IPS DF 4.7 (cell line): Measurements from ENCODE around the gene ADAM10.

Experiments used
- DNase-seq: peaks from one replicate; pipeline ENCODE4 v3.0.0-alpha.2; 2013; ENCODE audit warnings: low spot score; ENCODE audit errors: extremely low read depth

Gene ADAM10

DNA sequence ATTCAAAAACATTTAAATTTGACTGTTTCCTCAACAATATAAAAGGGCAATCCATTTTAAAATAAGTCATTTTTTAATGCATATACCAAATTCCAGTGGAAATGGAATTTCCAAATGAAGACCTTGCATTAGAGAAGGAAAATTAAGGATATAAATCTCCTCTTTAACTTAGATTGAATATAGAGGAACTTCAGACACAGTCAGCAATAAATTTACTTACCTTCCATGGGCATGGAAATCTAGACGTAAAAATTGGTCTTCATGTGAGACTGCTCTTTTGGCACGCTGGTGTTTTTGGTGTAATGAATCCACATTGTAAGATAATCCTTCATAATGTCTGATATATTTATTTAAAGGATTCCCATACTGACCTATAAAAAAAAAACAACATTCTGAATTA, 32.1 kb downstream of the ADAM10 start:
- DNase-seq: no peak

DNA sequence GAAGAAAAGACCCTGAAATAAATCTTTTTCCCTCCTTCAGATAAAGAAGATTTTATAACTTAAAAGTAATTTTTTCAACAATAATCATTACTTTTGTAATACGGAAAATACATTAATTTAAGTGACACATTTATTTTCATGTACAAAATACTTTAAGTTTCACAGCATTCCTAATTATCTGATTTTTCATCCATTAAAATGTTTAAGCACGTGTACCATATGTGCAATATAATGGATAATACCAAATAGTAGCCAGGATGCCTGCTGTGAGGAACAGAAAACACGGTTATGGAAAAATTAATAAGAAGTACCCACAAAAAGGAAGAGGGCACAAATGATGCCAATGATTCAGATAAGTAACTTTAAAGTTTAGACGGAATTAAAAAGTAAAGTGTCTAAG, 33.5 kb downstream of the ADAM10 start:
- DNase-seq: no peak

DNA sequence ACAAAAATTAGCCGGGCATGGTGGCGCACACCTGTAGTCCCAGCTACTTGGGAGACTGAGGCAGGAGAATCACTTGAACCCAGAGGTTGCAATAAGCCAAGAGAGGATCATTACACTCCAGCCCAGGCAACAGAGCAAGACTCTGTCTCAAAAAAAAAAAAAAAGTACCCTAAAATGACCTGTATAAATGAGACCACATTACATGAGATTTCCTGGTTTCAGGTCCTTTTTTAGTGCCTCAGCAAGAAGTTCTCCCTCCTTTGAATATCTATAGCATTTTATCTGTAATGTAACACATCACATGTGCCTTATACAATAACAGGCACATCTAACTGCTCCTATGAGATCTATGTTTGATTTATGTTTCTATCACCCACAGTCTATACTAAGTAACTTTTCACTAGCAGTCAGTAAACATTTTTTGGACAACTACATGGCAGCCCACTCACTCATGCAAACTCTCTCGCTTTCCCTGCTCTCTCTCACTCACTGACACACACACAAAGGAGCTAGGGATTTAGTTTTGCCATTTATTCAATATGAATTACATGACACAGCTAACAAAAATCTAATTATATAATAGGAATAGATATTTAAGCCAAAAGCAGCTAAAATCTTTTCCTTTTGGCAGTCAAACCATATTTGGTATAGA, 34.1 kb downstream of the ADAM10 start:
- no peak for DNase-seq

DNA sequence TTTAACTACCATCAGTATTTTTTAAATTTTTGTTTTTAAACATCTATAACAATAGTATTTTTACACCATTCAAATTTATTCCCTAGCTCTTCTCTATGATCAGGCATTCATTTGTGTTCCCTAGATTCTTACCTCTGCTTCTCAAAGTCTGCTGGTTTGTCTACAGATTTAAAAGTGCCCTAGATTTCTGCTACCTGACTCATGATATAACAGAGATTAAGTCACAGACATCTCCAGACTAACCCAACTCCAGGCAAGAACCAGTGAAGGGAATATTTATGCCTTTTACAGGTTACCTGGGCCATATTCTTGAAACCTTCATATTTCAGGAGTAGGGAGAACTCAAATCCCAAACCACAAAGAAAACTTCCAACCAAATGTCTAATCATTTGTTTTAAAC, 38.8 kb downstream of the ADAM10 start:
- DNase-seq: no peak

DNA sequence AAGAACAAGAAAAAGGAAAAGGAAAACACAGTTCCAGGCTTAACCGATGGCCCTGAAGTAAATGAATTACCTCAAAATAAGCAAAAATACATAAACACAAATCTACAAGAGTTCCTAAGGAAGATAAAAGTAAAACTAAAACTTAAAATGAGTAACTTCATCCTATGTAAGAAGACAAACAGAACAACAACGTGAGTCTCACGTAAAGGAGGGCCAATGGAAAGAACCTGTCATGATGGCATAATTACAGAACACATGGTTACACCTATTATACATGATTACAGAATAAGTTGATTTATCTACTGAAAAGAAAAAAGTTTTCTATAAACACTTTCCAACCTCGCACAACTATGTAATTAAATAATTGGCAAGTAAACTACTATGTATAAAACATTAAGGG, 42.1 kb downstream of the ADAM10 start:
- no peak for DNase-seq

DNA sequence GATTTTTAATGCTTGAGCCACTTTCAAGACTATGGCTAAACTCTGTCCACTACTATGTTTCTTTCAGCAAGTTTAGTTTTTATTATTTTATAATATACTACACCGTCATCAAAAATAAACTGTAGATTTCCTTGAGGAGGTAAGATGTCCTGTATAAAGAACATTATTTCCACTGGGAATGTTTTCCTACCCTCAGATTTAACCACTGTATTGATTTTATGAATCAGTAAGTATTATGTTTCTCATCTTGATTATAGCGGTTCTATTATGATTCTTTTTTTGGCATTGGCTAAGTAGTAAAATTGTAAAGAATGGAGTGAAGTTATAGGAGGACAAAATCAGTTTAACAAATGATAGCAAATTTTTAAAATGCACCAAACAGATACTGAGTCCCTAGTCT, 44.4 kb downstream of the ADAM10 start:
- no peak for DNase-seq

DNA sequence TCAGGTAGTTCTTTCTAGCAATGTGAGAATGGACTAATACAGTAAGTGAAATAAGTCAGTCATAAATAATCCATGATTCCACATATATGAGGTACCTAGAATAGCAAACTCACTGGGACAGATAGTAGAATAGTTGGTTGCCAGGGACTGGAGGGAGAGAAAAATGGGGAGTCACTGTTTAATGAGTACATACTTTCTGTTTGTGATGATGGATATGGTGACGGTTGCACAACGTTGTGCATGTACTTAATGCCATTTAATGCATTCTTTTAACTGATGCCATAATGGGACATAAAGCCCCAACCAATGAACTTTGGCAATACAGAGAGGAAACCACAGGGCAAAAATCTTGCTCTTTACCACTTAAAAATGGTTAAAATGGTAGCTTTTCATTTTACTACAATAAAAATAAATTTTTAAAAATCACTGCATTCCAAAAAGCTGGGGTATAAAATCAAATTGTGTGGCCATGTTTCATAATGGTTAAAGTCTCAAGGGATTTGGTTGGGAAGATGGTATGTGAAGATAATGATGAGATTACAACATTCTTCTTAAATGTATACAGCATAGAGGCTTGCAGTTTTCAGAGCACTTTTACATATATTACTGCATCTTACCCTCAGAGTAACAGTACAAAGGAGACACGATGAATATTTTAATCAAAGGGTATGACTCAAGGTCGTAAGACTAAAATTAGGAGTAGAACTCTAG, 45.2 kb downstream of the ADAM10 start:
- no peak for DNase-seq

DNA sequence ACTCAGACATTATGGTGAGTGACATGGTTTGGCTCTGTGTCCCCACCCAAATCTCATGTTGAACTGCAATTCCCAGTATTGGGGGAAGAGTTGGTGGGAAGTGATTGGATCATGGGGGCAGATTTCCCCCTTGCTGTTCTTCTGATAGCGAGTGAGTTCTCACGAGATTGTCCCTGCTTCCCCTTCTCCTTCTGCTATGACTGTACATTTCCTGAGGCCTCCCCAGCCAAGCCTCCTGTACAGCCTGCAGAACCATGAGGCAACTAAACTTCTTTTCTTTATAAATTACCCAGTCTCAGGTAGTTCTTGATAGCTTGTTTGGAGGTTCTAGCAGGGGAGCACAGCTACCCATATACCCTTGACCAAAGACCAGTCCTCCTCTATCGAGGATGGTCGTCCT, 45.9 kb downstream of the ADAM10 start:
- DNase-seq: no peak

DNA sequence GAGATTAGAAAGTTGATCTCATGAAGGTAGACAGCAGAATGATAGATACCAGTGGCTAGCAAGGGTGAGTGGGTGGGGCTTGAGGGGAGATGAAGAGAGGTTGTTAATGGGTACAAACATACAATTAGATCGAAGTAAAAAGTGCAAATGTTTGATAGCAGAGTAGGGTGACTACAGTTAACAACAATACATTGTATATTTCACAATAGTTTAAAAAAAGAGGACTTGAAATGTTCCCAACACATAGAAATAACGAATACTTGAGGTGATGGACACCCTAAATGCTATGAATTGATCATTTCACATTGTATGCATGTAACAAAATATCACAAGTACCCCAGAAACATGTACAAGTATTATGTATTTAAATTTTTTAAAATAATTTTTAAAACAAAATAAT, 47.3 kb downstream of the ADAM10 start:
- no peak for DNase-seq

DNA sequence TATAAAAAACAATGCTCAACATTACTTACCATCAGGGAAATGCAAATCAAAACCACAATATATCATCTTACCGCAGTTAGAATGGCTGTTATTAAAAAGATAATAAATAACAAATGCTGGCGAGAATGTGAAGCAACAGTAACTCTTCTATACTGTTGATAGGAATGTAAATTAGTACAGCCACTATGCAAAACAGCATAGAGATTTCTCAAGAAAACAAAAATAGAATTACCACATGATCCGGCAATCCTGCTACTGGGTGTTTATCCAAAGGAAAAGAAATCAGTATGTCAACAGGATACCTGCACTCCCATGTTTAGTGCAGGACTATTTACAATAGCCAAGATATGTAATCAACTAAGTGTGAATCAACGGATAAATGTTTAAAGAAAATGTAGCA, 48.1 kb downstream of the ADAM10 start:
- DNase-seq: no peak

DNA sequence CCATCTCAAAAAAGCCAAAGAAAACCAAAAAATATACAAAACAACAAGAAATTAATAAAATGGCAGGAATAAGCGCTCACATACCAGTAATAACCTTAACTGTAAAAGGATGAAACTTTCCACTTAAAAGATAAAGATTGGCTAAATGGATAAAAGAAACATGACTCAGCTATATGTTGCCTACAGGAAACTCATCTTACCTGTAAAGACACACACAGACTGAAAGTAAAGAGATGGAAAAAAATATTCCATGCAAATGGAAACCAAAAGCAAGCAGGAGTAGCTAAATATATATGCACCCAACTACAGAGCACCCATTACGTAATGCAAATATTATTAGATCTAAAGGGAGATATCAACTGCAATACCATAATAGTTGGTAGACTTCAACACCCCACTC, 49.7 kb downstream of the ADAM10 start:
- no peak for DNase-seq

DNA sequence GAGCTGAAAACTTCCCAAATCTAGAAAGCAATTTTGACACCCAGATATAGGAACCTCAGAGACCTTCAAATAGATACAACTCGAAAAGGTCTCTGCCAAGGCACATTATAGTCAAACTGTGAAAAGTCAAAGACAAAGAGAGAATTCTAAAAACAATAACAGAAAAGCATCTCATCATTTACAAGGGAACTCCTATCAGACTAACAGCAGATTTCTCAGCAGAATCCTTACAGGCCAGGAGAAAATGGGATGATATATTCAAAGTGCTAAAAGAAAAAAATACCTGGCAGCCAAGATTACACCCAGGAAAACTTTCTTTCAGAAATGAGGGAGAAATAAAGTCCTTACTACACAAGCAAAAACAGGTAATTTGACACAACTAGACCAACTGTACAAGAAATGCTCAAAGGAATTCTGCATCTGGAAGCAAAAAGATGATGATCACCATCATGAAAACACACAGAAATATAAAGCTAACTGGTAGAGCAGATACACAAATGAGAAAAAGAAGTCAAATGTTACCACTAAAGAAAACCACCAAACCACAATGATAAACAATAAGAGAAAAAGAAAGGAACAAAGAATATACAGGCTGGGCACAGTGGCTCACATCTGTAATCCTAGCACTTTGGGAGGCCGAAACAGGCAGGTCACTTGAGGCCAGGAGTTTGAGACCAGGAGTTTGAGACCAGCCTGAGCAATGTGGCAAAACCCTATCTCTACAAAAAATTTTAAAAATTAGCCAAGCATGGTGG, 50.4 kb downstream of the ADAM10 start:
- DNase-seq: no peak

DNA sequence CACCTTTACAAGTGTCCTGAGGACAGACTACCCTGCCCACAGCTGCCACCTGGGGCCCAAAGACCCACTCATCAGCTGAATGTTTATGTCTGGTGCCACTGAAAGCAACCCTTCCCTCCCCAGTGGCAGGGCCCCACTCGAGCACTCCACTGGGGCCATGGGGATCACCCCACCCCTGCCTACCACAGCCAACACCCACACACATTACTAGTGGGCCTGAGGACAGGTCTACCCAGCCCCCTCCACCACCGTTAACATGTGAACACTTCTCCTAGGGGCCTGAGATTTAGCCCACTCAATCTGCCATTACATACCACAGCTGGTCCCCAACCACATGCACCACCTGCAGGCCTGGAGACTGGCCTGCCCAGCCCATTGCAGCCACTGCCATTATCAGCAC, 52.3 kb downstream of the ADAM10 start:
- no peak for DNase-seq

DNA sequence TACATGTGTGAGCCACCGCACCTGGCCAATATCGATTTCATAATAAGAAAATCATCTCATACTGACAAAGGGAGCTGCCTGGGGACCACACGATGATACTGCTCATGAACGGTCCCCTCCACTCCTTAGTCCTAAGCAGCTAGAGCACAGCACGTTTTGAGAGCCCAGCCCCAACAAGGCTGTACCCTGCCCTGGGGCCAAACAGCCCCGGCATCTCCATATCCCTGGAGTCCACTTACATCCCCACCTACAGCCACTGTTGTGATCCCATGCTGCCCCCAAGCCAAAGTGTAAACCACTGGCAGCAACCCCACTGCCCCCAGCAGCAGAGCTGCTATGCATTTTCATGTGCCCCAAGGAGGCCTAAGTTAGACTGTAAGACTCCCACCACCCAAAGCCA, 52.8 kb downstream of the ADAM10 start:
- DNase-seq: no peak

DNA sequence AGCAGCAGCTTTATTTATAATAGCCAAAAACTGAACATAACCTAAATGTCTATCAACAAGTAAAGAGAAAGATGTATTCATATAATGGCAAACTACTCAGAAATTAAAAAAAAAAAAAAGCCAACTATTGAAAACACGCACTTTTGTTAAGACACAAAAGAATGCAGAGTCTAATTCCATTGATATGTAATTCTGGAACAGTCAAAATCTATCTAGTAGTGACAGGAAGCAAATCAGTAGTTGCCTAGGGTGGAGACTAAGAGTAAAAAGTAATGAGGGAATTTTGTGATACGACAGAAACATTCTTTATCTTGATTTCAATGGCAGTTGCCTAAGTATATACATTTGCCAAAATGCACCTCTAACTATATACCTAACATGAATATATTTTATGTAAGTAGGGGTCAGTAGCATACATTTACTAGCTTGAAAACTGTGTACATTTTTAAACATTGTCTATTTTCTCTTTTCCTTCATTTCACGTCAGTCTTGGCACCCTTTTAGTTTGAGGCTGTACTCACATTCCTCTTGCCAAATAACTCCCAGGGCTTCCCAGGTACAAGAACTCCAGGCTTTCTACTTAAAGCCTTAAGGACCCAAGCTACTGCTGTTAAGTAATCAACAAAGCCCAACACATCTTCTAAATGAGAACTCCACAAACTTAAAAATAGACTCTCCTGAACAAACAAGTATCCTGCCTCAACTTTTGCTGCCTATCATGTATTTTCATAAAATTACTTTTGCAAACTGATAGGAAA, 54.7 kb downstream of the ADAM10 start:
- DNase-seq: no peak

DNA sequence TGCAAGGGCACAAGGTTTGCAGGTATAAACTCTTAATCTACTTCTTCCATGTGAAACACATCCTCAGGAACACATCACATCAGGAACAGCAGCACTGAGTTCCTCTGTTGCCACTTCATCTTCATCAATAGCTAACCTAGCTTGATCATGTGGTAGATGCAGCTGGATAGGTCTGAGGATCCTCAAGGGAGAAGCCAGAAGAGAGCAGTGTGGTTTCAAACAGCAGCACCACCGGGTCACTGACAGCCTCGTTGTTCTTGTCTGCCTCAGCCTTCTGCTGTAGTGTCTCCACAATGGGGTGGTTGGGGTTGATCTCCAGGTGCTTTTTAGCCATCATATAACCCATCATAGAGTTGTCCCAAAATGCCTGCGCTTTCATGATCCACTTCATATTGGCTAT, 58.8 kb downstream of the ADAM10 start:
- DNase-seq: no peak

DNA sequence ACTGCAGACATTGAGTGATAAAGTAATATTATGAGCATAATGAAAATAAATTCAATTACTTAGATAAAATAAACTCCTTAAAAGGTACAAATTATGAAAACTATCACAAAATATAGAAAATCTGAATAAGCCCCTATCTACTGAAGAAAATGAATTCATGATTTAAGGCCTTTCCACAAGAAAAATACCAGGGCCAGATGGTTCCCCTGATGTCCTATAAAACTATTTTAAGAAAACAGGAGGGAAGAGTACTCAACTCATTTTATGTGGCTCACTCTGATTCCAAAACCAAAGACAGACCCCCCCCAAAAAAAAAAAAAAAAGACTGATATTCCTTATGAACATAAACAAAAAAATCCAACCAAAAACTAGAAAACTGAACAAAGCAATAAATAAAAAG, 59.9 kb downstream of the ADAM10 start:
- no peak for DNase-seq

DNA sequence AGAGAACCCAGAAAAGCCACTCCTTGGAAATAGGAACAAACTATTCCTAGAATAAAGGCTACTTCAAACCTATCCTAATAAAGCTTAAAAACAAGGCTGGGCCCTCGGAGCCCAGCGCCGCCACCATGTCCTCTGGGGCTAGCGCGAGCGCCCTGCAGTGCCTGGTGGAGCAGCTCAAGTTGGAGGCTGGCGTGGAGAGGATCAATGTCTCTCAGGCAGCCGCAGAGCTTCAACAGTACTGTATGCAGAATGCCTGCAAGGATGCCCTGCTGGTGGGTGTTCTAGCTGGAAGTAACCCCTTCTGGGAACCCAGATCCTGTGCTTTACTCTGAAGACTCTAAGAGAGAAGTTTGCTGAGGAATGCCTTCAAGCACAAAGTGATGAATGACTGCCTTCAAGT, 63.2 kb downstream of the ADAM10 start:
- no peak for DNase-seq

DNA sequence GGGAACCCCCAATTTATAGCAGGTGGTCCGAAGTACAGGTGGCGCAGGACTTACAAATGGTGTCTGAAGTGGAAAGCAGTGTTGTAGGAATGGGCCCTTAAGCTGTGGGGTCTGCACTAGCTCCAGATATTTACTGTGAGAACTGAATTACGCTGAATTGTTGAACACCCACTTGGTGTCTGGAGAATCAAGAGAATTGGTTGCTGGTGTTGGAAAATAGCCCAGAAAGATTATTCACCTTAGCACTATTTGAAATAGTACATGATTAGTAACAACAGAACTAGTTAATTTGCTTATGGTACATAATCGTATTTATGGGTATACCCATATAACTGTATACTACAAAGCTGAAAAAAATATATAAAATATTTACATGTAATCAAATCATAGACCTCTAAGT, 64.8 kb downstream of the ADAM10 start:
- no peak for DNase-seq

DNA sequence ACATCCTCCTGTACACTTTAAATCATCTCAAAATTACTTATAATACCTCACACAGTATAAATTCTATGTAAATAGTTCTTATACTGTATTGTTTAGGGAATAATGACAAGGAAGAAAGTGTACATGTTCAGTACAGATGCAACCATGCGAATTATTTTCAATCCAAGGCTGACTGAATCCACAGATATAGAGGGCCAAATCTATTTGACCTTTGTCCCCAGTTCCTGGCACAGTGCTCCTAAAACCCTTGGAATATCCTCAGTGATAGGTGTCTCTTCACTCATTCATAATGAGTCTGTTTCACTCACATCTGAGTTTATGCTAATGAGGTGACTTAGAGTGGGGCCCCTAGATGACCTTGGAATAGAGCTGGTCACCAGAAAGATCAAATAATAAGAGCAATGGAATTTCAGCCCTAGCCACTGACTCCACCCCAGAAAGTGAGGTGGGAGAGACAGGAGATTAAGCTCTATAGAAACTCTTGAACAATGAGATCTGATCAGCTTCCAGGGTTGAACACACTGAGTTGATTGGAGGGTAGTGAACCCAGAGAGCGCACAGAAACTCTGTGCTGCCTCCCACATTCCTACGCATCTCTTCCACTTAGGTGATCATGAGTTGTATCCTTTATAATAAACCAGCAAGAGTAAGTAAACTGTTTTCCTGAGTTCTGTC, 65.3 kb downstream of the ADAM10 start:
- DNase-seq: no peak

DNA sequence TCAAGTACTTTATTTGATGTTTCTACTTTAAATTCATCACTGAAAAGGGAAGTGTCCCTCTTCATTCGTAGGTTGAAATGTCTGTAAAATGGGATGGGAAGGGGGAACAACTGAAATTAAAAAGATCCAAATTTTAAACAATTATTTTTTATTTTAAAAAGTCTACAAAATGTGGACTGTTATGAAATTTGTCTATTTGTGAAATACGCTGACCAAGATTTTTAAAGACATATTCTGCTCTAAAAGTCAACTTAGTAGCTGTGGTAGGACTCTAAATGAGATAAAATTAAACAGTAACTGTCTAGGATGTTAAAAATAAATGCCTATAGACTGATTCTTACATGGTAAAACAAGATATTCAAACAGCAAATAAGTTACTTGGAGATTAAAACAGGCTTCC, 67.3 kb downstream of the ADAM10 start:
- DNase-seq: no peak
